ENCODE data around the gene CASKIN2. TPM values are rescaled to one million over a fixed set of nuclear protein-coding genes. Genes with fewer than 3 reads are reported as not detected.

Gene CASKIN2
- total and polyA plus RNA-seq, 2 of the 4 experiments (the other 2 are of a cell fraction) = 2.9 to 6.9 TPM

DNA sequence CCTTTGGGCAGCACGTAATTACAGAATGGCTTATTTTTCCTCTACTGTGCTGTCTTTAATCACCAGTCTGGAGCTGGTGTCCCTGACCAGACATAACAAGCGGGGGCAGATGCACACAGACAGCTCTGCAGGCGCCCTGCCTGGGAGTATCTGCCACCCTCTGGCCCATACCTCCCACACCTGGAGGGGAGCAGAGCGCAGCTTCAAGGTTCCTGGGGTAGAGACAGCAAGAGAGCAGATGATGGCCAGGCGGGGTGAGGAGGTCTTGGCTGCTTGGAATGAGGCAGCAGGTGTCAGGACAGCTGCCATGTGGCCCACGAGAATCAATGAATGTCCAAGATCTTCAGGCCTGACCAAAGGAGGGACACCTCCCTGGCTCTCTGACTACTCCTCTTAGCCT, 35.1 kb downstream of the CASKIN2 start:
- no peak for ATAC-seq (ENCODE audit: low read depth)
- Histone ChIP-seq H3K9ac (ENCODE audit: low read depth, low read length) (no peak overlapping the region), H3K27ac (ENCODE audit: insufficient read depth, low read length) (no peak overlapping the region), H3K23ac (ENCODE audit: low read depth, low read length) (no peak overlapping the region), H3K56ac (ENCODE audit: extremely low read depth, insufficient read depth, low read length) (no peak overlapping the region), H2BK15ac (ENCODE audit: low read depth, low read length) (no peak overlapping the region), H3K36me3 (ENCODE audit: control insufficient read depth, insufficient read depth, low read length) (peaks cover 1% of the 10 kb centered on the region; the same call in 1 of the 2 replicates), H2AK5ac (ENCODE audit: low read depth, low read length) (no peak overlapping the region), H2BK5ac (ENCODE audit: low read depth, low read length, poor library complexity, severe bottlenecking) (no peak overlapping the region), H3K9me1 (ENCODE audit: insufficient read depth, low read length) (peaks cover 12% of the 10 kb centered on the region), H3K9me3 (ENCODE audit: control insufficient read depth, insufficient read depth, low read length) (no peaks in the 10 kb centered on the region), H3K18ac (ENCODE audit: low read depth, low read length) (no peak overlapping the region), H3K4me3 (ENCODE audit: insufficient read depth, low read depth, low read length) (no peak overlapping the region), H2BK120ac (ENCODE audit: low read depth, low read length) (no peak overlapping the region), H4K20me1 (ENCODE audit: insufficient read depth, low read length) (peaks cover 41% of the 10 kb centered on the region), H4K8ac (ENCODE audit: low read depth in 2 of 2, low read length in 2 of 2) (no peak overlapping the region), H3K14ac (replicated peaks; ENCODE audit: low read depth, low read length) (no peak overlapping the region), H3K79me1 (ENCODE audit: low read depth in 1 of 2, low read length in 2 of 2) (peaks cover 23 to 59% of the 10 kb centered on the region in 2 experiments), H3K4ac (ENCODE audit: low read depth, low read length) (no peak overlapping the region), H3K4me1 (ENCODE audit: control insufficient read depth, insufficient read depth, low read length) (peaks cover 10% of the 10 kb centered on the region), H3K4me2 (ENCODE audit: low read depth, low read length) (no peak overlapping the region), H2AK9ac (replicated peaks; ENCODE audit: low read depth, low read length, poor library complexity) (no peak overlapping the region), H2AFZ (replicated peaks; ENCODE audit: low read length, poor library complexity) (no peak overlapping the region), H3K27me3 (ENCODE audit: control insufficient read depth, insufficient read depth, low read length) (no peaks in the 10 kb centered on the region), H4K5ac (ENCODE audit: low read depth, low read length) (no peak overlapping the region), H2BK20ac (ENCODE audit: low read depth, low read length) (no peak overlapping the region), H4K91ac (ENCODE audit: insufficient read depth, low read depth, low read length) (no peak overlapping the region)
- no peak for DNase-seq
- ChIA-PET POLR2A (ENCODE audit: unreplicated experiment) (no interaction called here), CTCF (no interaction called here)
- no peak for TF ChIP-seq MAZ (IDR thresholded peaks at IDR 0.05; ENCODE audit: borderline replicate concordance, low read depth, low read length)
- TF ChIP-seq SMC3 (IDR thresholded peaks at IDR 0.05; ENCODE audit: low read depth, low read length) = no peak
- TF ChIP-seq RCOR1 (IDR thresholded peaks at IDR 0.05; ENCODE audit: insufficient replicate concordance, low read length) = no peak
- TF ChIP-seq, protein P1, sequence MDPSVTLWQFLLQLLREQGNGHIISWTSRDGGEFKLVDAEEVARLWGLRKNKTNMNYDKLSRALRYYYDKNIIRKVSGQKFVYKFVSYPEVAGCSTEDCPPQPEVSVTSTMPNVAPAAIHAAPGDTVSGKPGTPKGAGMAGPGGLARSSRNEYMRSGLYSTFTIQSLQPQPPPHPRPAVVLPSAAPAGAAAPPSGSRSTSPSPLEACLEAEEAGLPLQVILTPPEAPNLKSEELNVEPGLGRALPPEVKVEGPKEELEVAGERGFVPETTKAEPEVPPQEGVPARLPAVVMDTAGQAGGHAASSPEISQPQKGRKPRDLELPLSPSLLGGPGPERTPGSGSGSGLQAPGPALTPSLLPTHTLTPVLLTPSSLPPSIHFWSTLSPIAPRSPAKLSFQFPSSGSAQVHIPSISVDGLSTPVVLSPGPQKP (IDR thresholded peaks at IDR 0.05; ENCODE audit: borderline replicate concordance, low read depth, low read length) = no peak
- TF ChIP-seq POLR2A (IDR thresholded peaks at IDR 0.05; ENCODE audit: low read depth, low read length) = no peak
- no peak for TF ChIP-seq RFX5 (IDR thresholded peaks at IDR 0.05; ENCODE audit: low read depth, low read length)
- TF ChIP-seq, protein P2, sequence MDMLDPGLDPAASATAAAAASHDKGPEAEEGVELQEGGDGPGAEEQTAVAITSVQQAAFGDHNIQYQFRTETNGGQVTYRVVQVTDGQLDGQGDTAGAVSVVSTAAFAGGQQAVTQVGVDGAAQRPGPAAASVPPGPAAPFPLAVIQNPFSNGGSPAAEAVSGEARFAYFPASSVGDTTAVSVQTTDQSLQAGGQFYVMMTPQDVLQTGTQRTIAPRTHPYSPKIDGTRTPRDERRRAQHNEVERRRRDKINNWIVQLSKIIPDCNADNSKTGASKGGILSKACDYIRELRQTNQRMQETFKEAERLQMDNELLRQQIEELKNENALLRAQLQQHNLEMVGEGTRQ (IDR thresholded peaks at IDR 0.05; ENCODE audit: low read depth, low read length) = no peak
- TF ChIP-seq FOS (IDR thresholded peaks at IDR 0.05; ENCODE audit: low read depth, low read length) = no peak
- TF ChIP-seq BHLHE40 (IDR thresholded peaks at IDR 0.05; ENCODE audit: low read depth, low read length) = no peak
- no peak for TF ChIP-seq MXI1 (IDR thresholded peaks at IDR 0.05; ENCODE audit: borderline replicate concordance, low read depth, low read length)
- no peak for TF ChIP-seq CEBPB (IDR thresholded peaks at IDR 0.05; ENCODE audit: low read depth, low read length)
- TF ChIP-seq RAD21 (IDR thresholded peaks at IDR 0.05; ENCODE audit: low read length) = no peak
- TF ChIP-seq CHD1 (IDR thresholded peaks at IDR 0.05; ENCODE audit: low read depth, low read length) = no peak
- TF ChIP-seq MAFK (IDR thresholded peaks at IDR 0.05; ENCODE audit: low read depth, low read length) = no peak
- TF ChIP-seq NFE2L2 (IDR thresholded peaks at IDR 0.05; ENCODE audit: low read depth, low read length) = no peak
- TF ChIP-seq, protein P3, sequence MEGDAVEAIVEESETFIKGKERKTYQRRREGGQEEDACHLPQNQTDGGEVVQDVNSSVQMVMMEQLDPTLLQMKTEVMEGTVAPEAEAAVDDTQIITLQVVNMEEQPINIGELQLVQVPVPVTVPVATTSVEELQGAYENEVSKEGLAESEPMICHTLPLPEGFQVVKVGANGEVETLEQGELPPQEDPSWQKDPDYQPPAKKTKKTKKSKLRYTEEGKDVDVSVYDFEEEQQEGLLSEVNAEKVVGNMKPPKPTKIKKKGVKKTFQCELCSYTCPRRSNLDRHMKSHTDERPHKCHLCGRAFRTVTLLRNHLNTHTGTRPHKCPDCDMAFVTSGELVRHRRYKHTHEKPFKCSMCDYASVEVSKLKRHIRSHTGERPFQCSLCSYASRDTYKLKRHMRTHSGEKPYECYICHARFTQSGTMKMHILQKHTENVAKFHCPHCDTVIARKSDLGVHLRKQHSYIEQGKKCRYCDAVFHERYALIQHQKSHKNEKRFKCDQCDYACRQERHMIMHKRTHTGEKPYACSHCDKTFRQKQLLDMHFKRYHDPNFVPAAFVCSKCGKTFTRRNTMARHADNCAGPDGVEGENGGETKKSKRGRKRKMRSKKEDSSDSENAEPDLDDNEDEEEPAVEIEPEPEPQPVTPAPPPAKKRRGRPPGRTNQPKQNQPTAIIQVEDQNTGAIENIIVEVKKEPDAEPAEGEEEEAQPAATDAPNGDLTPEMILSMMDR (conservative IDR thresholded peaks at IDR 0.05; ENCODE audit: low read depth, low read length) = no peak
- dilution Hi-C loops (cut with HindIII; ENCODE audit: low sequenced_read_pairs, unreplicated experiment) = no loop called here
- BruUV-seq (replicated peaks) = no TSS peak
- WGBS, 2 experiments (ENCODE audit: extremely low coverage in 2 of 2, insufficient read length in 1 of 2) = 92% methylated on average over 2 of the region's 6 CpGs; no CpG with 5 or more reads in 1 of the 2 experiments
- intact Hi-C loops (cut with micrococcal nuclease) = no loop called here
- in situ Hi-C loops (cut with MboI; ENCODE audit: low sequenced_read_pairs) = no loop called here

Measured in IMR-90 (cell line).